Left ventricle myocardium inferior (tissue), 1 donor: ENCODE data around the gene VPS39. TPM values are rescaled to one million over a fixed set of nuclear protein-coding genes. Genes with fewer than 3 reads are reported as not detected.
A peak's percentile ranks its signal among the peaks of the same experiment; 100 is the strongest.

Source experiments
- DNase-seq: peaks from one replicate; pipeline ENCODE4 v3.0.0-alpha.2; 2020
- H3K27ac ChIP-seq: fragments of 200-600 bp; replicated peaks from 2 replicates; pipeline ENCODE4 v1.8.0; 2021
- H3K27me3 ChIP-seq: fragments of 200-600 bp; 2 replicates; pipeline ENCODE4 v1.8.0; 2021; ENCODE audit warnings: low read depth
- H3K36me3 ChIP-seq: fragments of 200-600 bp; 2 replicates; pipeline ENCODE4 v1.8.0; 2021
- H3K4me1 ChIP-seq: fragments of 200-600 bp; 2 replicates; pipeline ENCODE4 v1.8.0; 2021
- H3K4me3 ChIP-seq: fragments of 200-600 bp; 2 replicates; pipeline ENCODE4 v1.8.0; 2021; ENCODE audit warnings: mild to moderate bottlenecking, moderate library complexity
- H3K9me3 ChIP-seq: fragments of 200-600 bp; replicated peaks from 2 replicates; pipeline ENCODE4 v1.8.0; 2021
- intact Hi-C: fragments of 100-400 bp; cut with micrococcal nuclease; formaldehyde crosslinking; loops from one replicate; pipeline ENCODE4 v1.11.0; 2022
- total RNA-seq: library from RNA; stranded (reverse); fragmentation: NEBNext Ultra II Directional; extraction: Animal tissue kit (Norgen Biotek cat#: 25700); gene quantifications from one replicate; pipeline ENCODE4 v1.2.1, GENCODE V29; 2021
- TF ChIP-seq, protein P1 (sequence below): fragments of 200-600 bp; IDR thresholded peaks from 2 replicates; pipeline ENCODE4 v1.8.0; 2021; ENCODE audit warnings: antibody characterized with exemption, mild to moderate bottlenecking, borderline replicate concordance
- donor health status: DM: no; HTN: yes; CAD: no; lungs with severe emphysema.

Gene VPS39
- total RNA-seq, 1 donor from 2014 or later: 49.2 TPM

- H3K27me3 ChIP-seq: no peaks in the 10 kb centered on the region
- intact Hi-C loops: no loop called here
- no peak overlapping the region for H3K4me3 ChIP-seq
- no peaks in the 10 kb centered on the region for H3K9me3 ChIP-seq
- H3K36me3 ChIP-seq: no peaks in the 10 kb centered on the region
- TF ChIP-seq, protein P1, sequence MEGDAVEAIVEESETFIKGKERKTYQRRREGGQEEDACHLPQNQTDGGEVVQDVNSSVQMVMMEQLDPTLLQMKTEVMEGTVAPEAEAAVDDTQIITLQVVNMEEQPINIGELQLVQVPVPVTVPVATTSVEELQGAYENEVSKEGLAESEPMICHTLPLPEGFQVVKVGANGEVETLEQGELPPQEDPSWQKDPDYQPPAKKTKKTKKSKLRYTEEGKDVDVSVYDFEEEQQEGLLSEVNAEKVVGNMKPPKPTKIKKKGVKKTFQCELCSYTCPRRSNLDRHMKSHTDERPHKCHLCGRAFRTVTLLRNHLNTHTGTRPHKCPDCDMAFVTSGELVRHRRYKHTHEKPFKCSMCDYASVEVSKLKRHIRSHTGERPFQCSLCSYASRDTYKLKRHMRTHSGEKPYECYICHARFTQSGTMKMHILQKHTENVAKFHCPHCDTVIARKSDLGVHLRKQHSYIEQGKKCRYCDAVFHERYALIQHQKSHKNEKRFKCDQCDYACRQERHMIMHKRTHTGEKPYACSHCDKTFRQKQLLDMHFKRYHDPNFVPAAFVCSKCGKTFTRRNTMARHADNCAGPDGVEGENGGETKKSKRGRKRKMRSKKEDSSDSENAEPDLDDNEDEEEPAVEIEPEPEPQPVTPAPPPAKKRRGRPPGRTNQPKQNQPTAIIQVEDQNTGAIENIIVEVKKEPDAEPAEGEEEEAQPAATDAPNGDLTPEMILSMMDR: no peak
- H3K4me1 ChIP-seq: peaks cover 38% of the 10 kb centered on the region
- no peak for DNase-seq
- H3K27ac ChIP-seq: no peak overlapping the region
Measured at GRCh38 chr15:42149493-42150218, 58.4 kb downstream of the VPS39 start.

- TF ChIP-seq, protein P1: peak; percentile 31
- no peak for DNase-seq
- Histone ChIP-seq H3K27ac (peak overlapping the region; percentile 29), H3K27me3 (no peaks in the 10 kb centered on the region), H3K36me3 (no peaks in the 10 kb centered on the region), H3K9me3 (no peaks in the 10 kb centered on the region), H3K4me1 (peaks cover 32% of the 10 kb centered on the region), H3K4me3 (no peak overlapping the region)
- intact Hi-C loops: no loop called here
Measured at GRCh38 chr15:42148808-42149492, 59.2 kb downstream of the VPS39 start.

DNA sequence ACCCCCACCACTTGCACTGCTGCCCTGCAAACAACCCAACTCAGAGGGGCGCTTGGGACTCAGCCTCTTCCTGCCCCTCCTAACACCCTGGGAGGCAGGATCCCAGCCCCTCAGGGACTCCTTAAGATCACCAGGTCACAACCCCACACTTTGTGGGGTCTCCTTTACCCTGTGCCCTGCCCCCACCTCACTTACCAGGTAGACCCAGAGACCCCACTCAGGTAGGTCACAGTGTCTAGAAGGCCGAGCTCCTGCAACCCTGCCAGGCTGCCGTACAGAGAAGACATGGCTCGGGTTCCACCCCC lies 60.7 kb downstream of the VPS39 start:
- intact Hi-C loops: no loop called here
- no peaks in the 10 kb centered on the region for H3K36me3 ChIP-seq
- no peaks in the 10 kb centered on the region for H3K9me3 ChIP-seq
- no peak for DNase-seq
- H3K4me1 ChIP-seq: peaks cover 23% of the 10 kb centered on the region
- TF ChIP-seq, protein P1: no peak
- H3K4me3 ChIP-seq: no peak overlapping the region
- H3K27ac ChIP-seq: no peak overlapping the region
- no peaks in the 10 kb centered on the region for H3K27me3 ChIP-seq

DNA sequence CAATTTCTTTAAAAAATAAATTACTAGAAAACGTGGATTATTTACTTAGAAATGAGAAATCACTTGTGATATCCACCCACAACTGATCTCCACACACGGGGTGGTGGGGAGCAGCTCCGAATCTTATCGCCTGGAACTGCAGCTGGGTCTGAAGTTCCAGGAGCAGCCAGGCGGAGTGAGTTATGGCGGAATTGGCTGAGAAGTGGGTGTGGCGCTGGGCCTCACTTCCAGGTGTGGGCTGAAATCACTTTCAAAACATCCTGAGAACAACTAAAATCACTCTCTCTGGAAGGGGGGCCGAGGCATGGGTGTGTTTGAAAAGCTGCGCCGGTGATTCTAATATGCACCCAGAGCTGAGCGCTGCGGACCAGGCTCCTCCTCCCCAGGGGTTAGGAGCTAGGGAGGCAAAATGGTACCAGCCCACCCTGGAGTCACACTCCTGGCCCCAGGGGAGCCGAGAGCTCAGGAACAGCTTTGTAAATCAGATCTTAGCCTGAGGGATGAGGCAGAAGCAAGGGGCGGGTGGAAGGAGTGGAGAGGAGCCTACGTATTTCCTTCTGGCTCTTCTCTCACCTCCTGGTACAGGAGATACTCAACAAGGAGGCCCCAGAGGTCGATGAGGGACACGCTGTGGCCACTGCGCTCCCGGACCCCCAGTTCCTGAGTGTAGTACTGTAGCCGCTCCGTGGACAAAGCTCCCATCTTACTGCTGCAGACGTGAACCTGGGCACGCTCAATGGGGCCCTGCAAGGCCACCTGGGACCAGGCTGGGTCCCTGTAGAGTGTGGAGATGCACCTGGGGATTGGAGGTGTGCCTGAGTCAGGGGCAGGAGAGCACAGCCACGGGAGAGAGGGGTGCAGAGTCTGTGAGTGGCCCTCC lies 61.3 kb downstream of the VPS39 start:
- TF ChIP-seq, protein P1: no peak
- H3K4me3 ChIP-seq: no peak overlapping the region
- no peak overlapping the region for H3K27ac ChIP-seq
- intact Hi-C loops: no loop called here
- H3K27me3 ChIP-seq: no peaks in the 10 kb centered on the region
- no peaks in the 10 kb centered on the region for H3K36me3 ChIP-seq
- no peak for DNase-seq
- H3K4me1 ChIP-seq: peaks cover 17% of the 10 kb centered on the region
- no peaks in the 10 kb centered on the region for H3K9me3 ChIP-seq

GRCh38 chr15:42145546-42146455 lies 62.3 kb downstream of the VPS39 start:
- no peaks in the 10 kb centered on the region for H3K36me3 ChIP-seq
- TF ChIP-seq, protein P1: no peak
- no peaks in the 10 kb centered on the region for H3K27me3 ChIP-seq
- no peaks in the 10 kb centered on the region for H3K9me3 ChIP-seq
- H3K4me3 ChIP-seq: no peak overlapping the region
- H3K4me1 ChIP-seq: peaks cover 10% of the 10 kb centered on the region
- intact Hi-C loops: no loop called here
- no peak overlapping the region for H3K27ac ChIP-seq
- no peak for DNase-seq
